ENCODE data around the gene SLC5A10. TPM values are rescaled to one million over a fixed set of nuclear protein-coding genes. Genes with fewer than 3 reads are reported as not detected.
"Not testable (repeated sequence)": the region's sequence is repeated elsewhere in the genome, so short reads cannot be mapped to it uniquely, and the experiment has no call there.

The SLC5A10 gene
- total RNA-seq, 1 experiment from 2014 or later, result not detected

- Histone ChIP-seq H3K9me3 (ENCODE audit: control insufficient read depth, low read depth, low read length) (no peaks in the 10 kb centered on the region), H4K91ac (ENCODE audit: insufficient read length, low read depth, low read length) (no peak overlapping the region)
- WGBS (ENCODE audit: extremely low coverage, insufficient read length, low lambda C conversion rate), result no CpG with 5 or more reads among the region's 6 CpGs
These were observed 3.0 kb downstream of the SLC5A10 start for GRCh38 chr17:18955009-18955408.

DNA sequence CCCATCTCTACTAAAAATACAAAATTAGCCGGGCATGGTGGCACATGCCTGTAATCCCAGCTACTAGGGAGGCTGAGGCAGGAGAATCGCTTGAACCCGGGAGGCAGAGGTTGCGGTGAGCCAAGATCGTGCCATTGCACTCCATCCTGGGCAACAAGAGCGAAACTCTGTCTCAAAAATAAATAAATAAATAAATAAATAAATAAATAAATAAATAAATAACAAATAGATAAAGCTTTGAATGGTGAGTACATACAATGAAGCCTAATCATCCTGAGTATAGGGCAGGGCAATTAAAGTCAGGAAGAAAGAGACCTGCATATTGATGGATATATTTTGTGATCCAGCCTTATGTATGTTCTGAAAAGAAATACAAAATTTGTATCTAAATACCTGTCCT, 4.1 kb downstream of the SLC5A10 start:
- not testable (repeated sequence) for H2AK5ac ChIP-seq (ENCODE audit: insufficient read length, low read length); H2BK5ac ChIP-seq (ENCODE audit: insufficient read length, low read length); H3K27ac ChIP-seq (ENCODE audit: insufficient read length, low read depth, low read length); H3K23me2 ChIP-seq (ENCODE audit: insufficient read length, low read depth, low read length, poor library complexity, severe bottlenecking); H4K8ac ChIP-seq (replicated peaks; ENCODE audit: insufficient read length, low read depth, low read length); H3K36me3 Mint-ChIP-seq (ENCODE audit: insufficient read depth in 1 of 3, low read depth in 3 of 3); H3K27ac Mint-ChIP-seq; H4K20me1 ChIP-seq (ENCODE audit: control insufficient read depth, insufficient read depth, insufficient read length); H2BK15ac ChIP-seq (ENCODE audit: low read depth, low read length); DNase-seq; H3T11ph ChIP-seq (ENCODE audit: low read length); H4K5ac ChIP-seq (ENCODE audit: insufficient read length, low read depth, low read length); H3K4ac ChIP-seq (ENCODE audit: low read depth, low read length); H3K4me3 Mint-ChIP-seq; H3K4me1 ChIP-seq (ENCODE audit: insufficient read depth, low read length); H3K14ac ChIP-seq (ENCODE audit: insufficient read depth, low read length); H3K9ac ChIP-seq (ENCODE audit: extremely low read depth, insufficient read length, low read length); H3K27me3 ChIP-seq (ENCODE audit: insufficient read depth, low read length); H3K18ac ChIP-seq (ENCODE audit: insufficient read length, low read depth, low read length); H2AFZ ChIP-seq (ENCODE audit: low read length); H3K4me1 Mint-ChIP-seq; H2BK12ac ChIP-seq (ENCODE audit: insufficient read length, low read depth, low read length); H3K79me1 ChIP-seq (ENCODE audit: insufficient read depth, low read depth, low read length, poor library complexity, severe bottlenecking); H3K27me3 Mint-ChIP-seq (ENCODE audit: low read depth); H3K23ac ChIP-seq (ENCODE audit: insufficient read length, low read depth, low read length); H3K79me2 ChIP-seq (ENCODE audit: insufficient read depth, low read length); H3K9me3 ChIP-seq (ENCODE audit: control insufficient read depth, low read depth, low read length); H3K9me3 Mint-ChIP-seq; H2BK20ac ChIP-seq (ENCODE audit: low read depth, low read length, poor library complexity, severe bottlenecking); H3K4me2 ChIP-seq (ENCODE audit: insufficient read depth, insufficient read length, low read length); H2BK120ac ChIP-seq (ENCODE audit: low read depth, low read length, poor library complexity, severe bottlenecking); H4K91ac ChIP-seq (ENCODE audit: insufficient read length, low read depth, low read length); H3K56ac ChIP-seq (ENCODE audit: insufficient read length, low read depth, low read length)
- no CpG with 5 or more reads among the region's 6 CpGs for WGBS (ENCODE audit: extremely low coverage, insufficient read length, low lambda C conversion rate)

More at GRCh38 chr17:18955009-18955408, 3.0 kb downstream of the SLC5A10 start:
- H3K4me2 ChIP-seq (ENCODE audit: insufficient read depth, insufficient read length, low read length), result no peak overlapping the region
- H3K14ac ChIP-seq (ENCODE audit: insufficient read depth, low read length), result no peak overlapping the region
- no peak overlapping the region for H3K23ac ChIP-seq (ENCODE audit: insufficient read length, low read depth, low read length)
- H3K4me1 ChIP-seq (ENCODE audit: insufficient read depth, low read length), result no peaks in the 10 kb centered on the region
- H3K36me3 Mint-ChIP-seq (ENCODE audit: insufficient read depth in 1 of 3, low read depth in 3 of 3), result no peaks in the 10 kb centered on the region
- no peak overlapping the region for H4K8ac ChIP-seq (replicated peaks; ENCODE audit: insufficient read length, low read depth, low read length)
- no peak overlapping the region for H2BK15ac ChIP-seq (ENCODE audit: low read depth, low read length)
- H4K5ac ChIP-seq (ENCODE audit: insufficient read length, low read depth, low read length), result no peak overlapping the region
- H3K18ac ChIP-seq (ENCODE audit: insufficient read length, low read depth, low read length), result no peak overlapping the region
- no peak overlapping the region for H2AFZ ChIP-seq (ENCODE audit: low read length)
- H3K23me2 ChIP-seq (ENCODE audit: insufficient read length, low read depth, low read length, poor library complexity, severe bottlenecking), result no peaks in the 10 kb centered on the region
- no peaks in the 10 kb centered on the region for H4K20me1 ChIP-seq (ENCODE audit: control insufficient read depth, insufficient read depth, insufficient read length)
- H3K9ac ChIP-seq (ENCODE audit: extremely low read depth, insufficient read length, low read length), result no peak overlapping the region
- DNase-seq, result no peak
- no peak for TF ChIP-seq CTCF (conservative IDR thresholded peaks at IDR 0.05)
- no peak overlapping the region for H2BK12ac ChIP-seq (ENCODE audit: insufficient read length, low read depth, low read length)
- peaks cover 5 to 8% of the 10 kb centered on the region in 2 experiments; a peak in 2 of 4 replicates for H3K4me1 Mint-ChIP-seq
- no peaks in the 10 kb centered on the region for H3K79me1 ChIP-seq (ENCODE audit: insufficient read depth, low read depth, low read length, poor library complexity, severe bottlenecking)
- no peak overlapping the region for H3K4ac ChIP-seq (ENCODE audit: low read depth, low read length)
- no peak overlapping the region for H3T11ph ChIP-seq (ENCODE audit: low read length)
- no peak overlapping the region for H2BK5ac ChIP-seq (ENCODE audit: insufficient read length, low read length)
- no peak overlapping the region for H3K27ac ChIP-seq (ENCODE audit: insufficient read length, low read depth, low read length)
- no peak overlapping the region for H2BK120ac ChIP-seq (ENCODE audit: low read depth, low read length, poor library complexity, severe bottlenecking)
- no peaks in the 10 kb centered on the region for H3K9me3 Mint-ChIP-seq
- no peaks in the 10 kb centered on the region for H3K79me2 ChIP-seq (ENCODE audit: insufficient read depth, low read length)
- H3K4me3 Mint-ChIP-seq, result no peak overlapping the region
- no peak overlapping the region for H2BK20ac ChIP-seq (ENCODE audit: low read depth, low read length, poor library complexity, severe bottlenecking)
- H3K27me3 Mint-ChIP-seq (ENCODE audit: low read depth), result no peaks in the 10 kb centered on the region; the same call in 1 of the 2 replicates
- H3K56ac ChIP-seq (ENCODE audit: insufficient read length, low read depth, low read length), result no peak overlapping the region
- H2AK5ac ChIP-seq (ENCODE audit: insufficient read length, low read length), result no peak overlapping the region
- H3K27ac Mint-ChIP-seq, result no peak overlapping the region
- no peaks in the 10 kb centered on the region for H3K27me3 ChIP-seq (ENCODE audit: insufficient read depth, low read length)
